Kidney epithelial cell (primary cell): ENCODE measurements around the gene SYMPK. TPM values are rescaled to one million over a fixed set of nuclear protein-coding genes. Genes with fewer than 3 reads are reported as not detected.

ENCODE experiments used
- DNase-seq: peaks from one replicate; pipeline ENCODE4 v3.0.0-alpha.2; 2010; ENCODE audit warnings: low read depth
- H3K27me3 ChIP-seq: 2 replicates; pipeline ENCODE4 v1.6.0; 2011; ENCODE audit warnings: low read length; ENCODE audit not compliant: control insufficient read depth, insufficient read depth
- H3K36me3 ChIP-seq: 2 replicates; pipeline ENCODE4 v1.5.1; 2011; ENCODE audit warnings: low read length; ENCODE audit not compliant: control insufficient read depth, insufficient read depth
- H3K4me3 ChIP-seq: 2 replicates; pipeline ENCODE4 v1.5.1; 2011; ENCODE audit warnings: low read depth, mild to moderate bottlenecking, control low read depth, low read length
- total RNA-seq: library from RNA; depleted of rRNA; stranded (reverse); fragments of >200 nt; gene quantifications from 2 replicates; pipeline ENCODE4 v1.2.3, GENCODE V29; 2015
- TF ChIP-seq, protein P1 (sequence below): IDR thresholded peaks from 2 replicates; pipeline ENCODE4 v1.5.1; 2011; ENCODE audit warnings: mild to moderate bottlenecking, moderate library complexity, low read length, control low read depth, inconsistent platforms; ENCODE audit not compliant: insufficient read depth, poor library complexity, severe bottlenecking

SYMPK gene
- total RNA-seq, 1 donor from 2014 or later: 32.2 TPM

DNA sequence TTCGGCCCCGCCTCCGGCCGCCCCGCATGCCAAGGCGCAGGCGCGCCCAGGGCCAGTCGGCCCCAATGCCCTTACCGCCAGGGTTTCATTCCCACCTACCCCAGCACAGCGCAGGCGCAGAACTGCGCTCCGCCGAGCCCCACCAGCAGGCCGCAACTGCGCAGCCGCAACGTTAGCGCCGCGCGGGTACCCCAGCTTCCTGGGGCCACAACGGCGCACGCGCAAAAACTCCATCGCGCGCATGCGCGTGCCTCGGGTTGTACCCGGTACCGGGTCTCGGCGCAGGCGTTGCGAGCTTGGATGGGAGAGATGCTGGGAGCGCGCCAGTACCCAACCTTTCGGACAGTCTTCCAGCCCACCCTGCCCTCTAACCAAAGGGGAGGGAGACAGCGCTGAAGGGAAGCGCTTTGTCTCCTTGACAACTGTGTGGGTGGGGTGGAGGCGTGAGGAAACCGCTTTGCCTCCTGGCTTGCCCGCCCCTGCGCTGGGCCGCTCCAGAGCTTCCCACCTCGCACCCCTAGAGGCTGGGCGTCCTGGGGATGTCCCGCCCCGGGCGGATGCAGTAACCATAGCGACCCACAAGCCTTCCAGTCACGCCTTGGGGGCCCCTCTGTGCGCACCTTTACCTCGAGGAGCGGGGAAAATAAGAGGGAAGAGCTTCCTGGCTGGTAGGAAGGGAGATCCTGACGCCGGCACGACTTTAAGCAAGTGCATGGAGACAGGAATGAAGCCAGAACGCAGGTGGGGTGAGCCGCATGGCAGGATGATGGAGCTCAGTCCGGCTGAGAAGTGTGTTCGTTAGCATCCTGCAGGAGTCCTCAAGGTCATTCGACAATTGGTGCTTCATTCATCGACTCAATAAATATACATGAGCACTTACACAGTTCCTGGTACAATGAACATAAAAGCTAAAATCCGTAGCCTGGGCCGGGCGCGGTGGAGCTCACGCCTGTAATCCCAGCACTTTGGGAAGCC lies 40.0 kb upstream of the SYMPK start:
- peak; percentile 76 for DNase-seq
- H3K27me3 ChIP-seq: no peaks in the 10 kb centered on the region
- peak overlapping the region; percentile 76 for H3K4me3 ChIP-seq
- TF ChIP-seq, protein P1, sequence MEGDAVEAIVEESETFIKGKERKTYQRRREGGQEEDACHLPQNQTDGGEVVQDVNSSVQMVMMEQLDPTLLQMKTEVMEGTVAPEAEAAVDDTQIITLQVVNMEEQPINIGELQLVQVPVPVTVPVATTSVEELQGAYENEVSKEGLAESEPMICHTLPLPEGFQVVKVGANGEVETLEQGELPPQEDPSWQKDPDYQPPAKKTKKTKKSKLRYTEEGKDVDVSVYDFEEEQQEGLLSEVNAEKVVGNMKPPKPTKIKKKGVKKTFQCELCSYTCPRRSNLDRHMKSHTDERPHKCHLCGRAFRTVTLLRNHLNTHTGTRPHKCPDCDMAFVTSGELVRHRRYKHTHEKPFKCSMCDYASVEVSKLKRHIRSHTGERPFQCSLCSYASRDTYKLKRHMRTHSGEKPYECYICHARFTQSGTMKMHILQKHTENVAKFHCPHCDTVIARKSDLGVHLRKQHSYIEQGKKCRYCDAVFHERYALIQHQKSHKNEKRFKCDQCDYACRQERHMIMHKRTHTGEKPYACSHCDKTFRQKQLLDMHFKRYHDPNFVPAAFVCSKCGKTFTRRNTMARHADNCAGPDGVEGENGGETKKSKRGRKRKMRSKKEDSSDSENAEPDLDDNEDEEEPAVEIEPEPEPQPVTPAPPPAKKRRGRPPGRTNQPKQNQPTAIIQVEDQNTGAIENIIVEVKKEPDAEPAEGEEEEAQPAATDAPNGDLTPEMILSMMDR: no peak
- H3K36me3 ChIP-seq: peaks cover 1% of the 10 kb centered on the region

DNA sequence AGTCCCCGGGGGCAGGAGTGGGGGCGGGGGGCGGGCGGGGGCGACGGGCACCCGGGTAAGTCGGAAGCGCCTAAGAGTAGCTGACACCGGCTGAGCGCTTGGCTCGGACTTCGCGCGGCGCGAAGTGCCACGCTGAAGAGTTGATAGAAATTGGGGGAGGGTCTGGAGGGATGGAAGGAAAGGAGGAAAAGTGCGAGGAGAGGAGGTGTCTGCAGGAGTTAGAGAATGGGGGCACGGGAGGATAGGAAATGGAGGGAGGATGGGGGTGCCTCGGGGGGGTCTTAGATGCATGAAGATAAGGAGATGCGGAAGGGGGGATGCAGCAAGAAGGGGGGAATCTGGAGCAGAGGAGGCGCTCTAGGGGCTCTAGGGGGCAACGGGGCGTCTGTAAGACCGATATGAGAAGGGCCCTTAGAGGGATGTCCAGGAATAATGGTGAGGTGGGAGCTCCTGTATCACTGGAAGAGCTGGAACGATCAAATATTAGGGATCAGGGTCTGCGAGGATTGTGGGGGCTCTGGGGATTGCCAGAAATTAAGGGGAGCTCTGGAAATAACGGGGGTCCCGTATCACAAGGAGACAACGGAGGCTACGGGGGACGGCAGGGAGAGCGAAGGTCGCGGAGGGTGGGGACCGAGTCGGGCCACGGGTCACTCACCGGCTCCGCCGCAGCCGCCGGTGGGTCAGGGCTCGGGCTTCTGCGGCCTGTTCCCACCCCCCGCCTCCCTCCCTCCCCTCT lies 39.1 kb upstream of the SYMPK start, which contains the start of gene MYPOP:
TSS of gene MYPOP (minus strand) at position 702 of the 739 bp plus-strand sequence. CDS start 840 bp downstream, outside the sequence.
- peaks cover 1% of the 10 kb centered on the region for H3K36me3 ChIP-seq

DNA sequence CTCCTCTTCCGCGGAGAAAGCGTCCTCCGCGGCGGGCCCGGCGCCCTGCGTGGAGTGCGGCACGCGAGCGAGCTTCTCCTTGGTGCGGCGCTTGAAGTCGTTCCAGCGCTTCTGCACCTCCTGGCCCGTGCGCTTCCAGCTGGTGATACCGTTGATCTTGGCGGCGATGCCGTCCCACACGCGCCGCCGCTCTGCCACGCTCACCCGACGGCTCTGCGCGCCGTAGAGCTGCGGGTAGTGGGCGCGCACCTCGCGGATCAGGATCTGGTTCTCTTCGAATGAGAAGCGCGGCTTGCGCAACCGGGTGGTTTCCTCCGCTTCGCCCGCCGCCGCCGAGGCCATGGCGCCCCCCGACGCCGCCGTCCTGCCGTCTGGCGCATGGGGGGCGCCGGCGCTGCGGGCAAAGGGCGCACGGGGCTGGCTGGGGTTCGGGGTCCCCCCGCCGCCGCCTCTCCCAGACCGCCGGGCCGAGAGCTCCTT lies 38.5 kb upstream of the SYMPK start:
- peak overlapping the region; percentile 76 for H3K4me3 ChIP-seq
- H3K27me3 ChIP-seq: no peaks in the 10 kb centered on the region
- no peak for DNase-seq
- TF ChIP-seq, protein P1: no peak
- peaks cover 1% of the 10 kb centered on the region for H3K36me3 ChIP-seq

More for the DNA sequence above, 39.1 kb upstream of the SYMPK start, which contains the start of gene MYPOP:
- TF ChIP-seq, protein P1: no peak
- H3K27me3 ChIP-seq: no peaks in the 10 kb centered on the region
- DNase-seq: no peak
- peak within 1 kb of the TSS; percentile 76 for H3K4me3 ChIP-seq

DNA sequence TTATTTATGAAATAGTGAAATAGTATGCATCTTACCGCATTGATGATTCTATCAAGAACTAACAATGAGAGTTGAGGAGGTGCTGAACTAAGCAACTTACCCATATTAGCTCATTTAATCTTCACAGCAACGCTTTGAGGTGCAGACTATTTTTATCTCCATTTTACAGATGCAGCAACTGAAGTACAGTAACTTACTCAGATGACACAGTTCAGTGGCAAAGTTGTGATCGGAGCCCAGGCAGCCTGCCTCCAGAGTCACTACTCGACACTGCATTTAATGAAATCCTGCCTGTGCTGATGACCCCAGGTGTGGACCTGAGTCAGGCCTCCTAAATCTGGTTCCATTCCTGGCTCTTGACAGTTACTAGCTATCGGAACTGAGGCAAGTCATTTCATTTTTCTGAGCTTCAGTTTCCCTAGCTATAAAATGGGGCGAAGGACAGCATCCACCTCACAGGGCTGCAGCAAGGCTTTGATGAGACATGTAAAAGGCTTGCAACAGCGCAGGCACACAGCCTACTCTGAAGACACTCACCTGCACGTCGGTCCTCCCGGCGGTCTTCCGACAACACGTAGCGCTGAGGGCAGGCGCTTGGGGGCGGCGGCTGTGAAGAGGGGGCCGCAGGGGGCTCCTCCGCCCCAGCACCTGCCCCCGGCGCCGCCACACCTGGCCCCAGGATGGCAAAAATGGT lies 37.9 kb upstream of the SYMPK start:
- no peak for DNase-seq
- Histone ChIP-seq H3K27me3 (no peaks in the 10 kb centered on the region), H3K4me3 (peak overlapping the region; percentile 76), H3K36me3 (peaks cover 1% of the 10 kb centered on the region)
- TF ChIP-seq, protein P1: no peak

DNA sequence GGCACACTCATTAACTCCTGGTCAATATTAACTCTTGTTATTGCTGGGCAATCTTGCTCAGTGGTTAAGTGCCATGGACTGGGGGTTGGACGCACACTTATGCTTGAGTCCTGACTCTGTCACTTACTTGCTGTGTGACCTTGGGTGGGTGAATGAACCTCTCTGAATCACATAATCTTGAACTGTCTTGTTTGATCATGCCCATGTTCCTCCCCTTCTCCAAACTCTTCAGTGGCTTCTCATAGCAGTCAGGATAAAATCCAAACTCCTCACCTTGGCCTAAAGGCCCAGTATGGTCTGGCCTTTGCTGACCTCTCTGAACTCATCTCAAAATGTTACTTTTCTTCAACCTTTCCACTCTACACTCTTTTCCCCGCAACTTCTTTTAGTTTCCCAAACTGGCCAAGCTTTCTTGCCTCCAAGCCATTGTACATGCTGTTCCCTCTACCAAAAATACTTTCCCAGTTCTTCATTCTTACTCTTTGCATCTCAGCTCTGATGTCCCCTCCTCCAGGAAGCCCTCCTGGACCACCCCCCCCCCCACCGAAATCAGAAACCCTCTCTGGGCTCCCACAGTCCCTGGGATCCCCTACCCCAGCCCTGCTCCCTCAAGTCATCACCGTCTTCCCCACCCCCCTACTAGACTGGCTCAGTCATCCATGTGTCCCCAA lies 37.1 kb upstream of the SYMPK start:
- no peak for DNase-seq
- H3K36me3 ChIP-seq: peaks cover 1% of the 10 kb centered on the region

More for the DNA sequence above, 37.1 kb upstream of the SYMPK start:
- no peak overlapping the region for H3K4me3 ChIP-seq
- TF ChIP-seq, protein P1: no peak
- no peaks in the 10 kb centered on the region for H3K27me3 ChIP-seq
